Cardiac muscle cell (in vitro differentiated cells and primary cell): Measurements from ENCODE around the gene MYO5C. TPM values are rescaled to one million over a fixed set of nuclear protein-coding genes. Genes with fewer than 3 reads are reported as not detected.

Source experiments
- DNase-seq, 2 donors: peaks; one replicate each; pipeline versions ENCODE4 v3.0.0 to v3.0.0-alpha.2; 2010 to 2017; ENCODE audit warnings: low read depth in 1 of 2, low spot score in 1 of 2
- H3K27ac ChIP-seq: fragments of 200-600 bp; sonication (generic); 2 replicates; pipeline ENCODE4 v1.5.1; 2016
- H3K27me3 ChIP-seq: fragments of 200-600 bp; sonication (generic); 2 replicates; pipeline ENCODE4 v1.6.0; 2016; ENCODE audit warnings: control low read depth
- H3K36me3 ChIP-seq: fragments of 200-600 bp; sonication (generic); 2 replicates; pipeline ENCODE4 v1.5.1; 2016; ENCODE audit warnings: control low read depth
- H3K4me1 ChIP-seq: fragments of 200-600 bp; sonication (generic); 2 replicates; pipeline ENCODE4 v1.8.1; 2017; ENCODE audit warnings: low read depth, mild to moderate bottlenecking, mixed run types
- H3K4me3 ChIP-seq: fragments of 200-600 bp; sonication (generic); 2 replicates; pipeline ENCODE4 v1.5.1; 2016; ENCODE audit warnings: mild to moderate bottlenecking
- H3K9me3 ChIP-seq: fragments of 200-600 bp; sonication (generic); 2 replicates; pipeline ENCODE4 v1.5.1; 2017; ENCODE audit warnings: low read depth, mild to moderate bottlenecking, control low read depth
- CTCF ChIP-seq: IDR thresholded peaks from 2 replicates; pipeline ENCODE4 v1.5.1; 2012; ENCODE audit warnings: low read depth, mild to moderate bottlenecking, low read length
- polyA plus RNA-seq: library from polyadenylated mRNA; unstranded; fragments of >200 nt; fragmentation: Nextera tagmentation; extraction: Ambion mirVana; gene quantifications from 2 replicates; pipeline ENCODE4 v1.2.1, GENCODE V29; 2016
- total RNA-seq: library from RNA; depleted of rRNA; stranded (reverse); fragments of >200 nt; gene quantifications from 2 replicates; pipeline ENCODE4 v1.2.3, GENCODE V29; 2016

Gene MYO5C
- total and polyA plus RNA-seq, 2 experiments from 2014 or later: 2.9 to 8.5 TPM

- TF ChIP-seq CTCF: no peak
- no peaks in the 10 kb centered on the region for H3K27me3 ChIP-seq
- peak in 1 of 2 donors; percentile 24 for DNase-seq
- H3K4me1 ChIP-seq: no peaks in the 10 kb centered on the region
- H3K4me3 ChIP-seq: no peak overlapping the region
- H3K36me3 ChIP-seq: peaks cover 7% of the 10 kb centered on the region
- no peaks in the 10 kb centered on the region for H3K9me3 ChIP-seq
- H3K27ac ChIP-seq: no peak overlapping the region
These were observed 34.4 kb upstream of the MYO5C start for GRCh38 chr15:52329987-52330386.

- Histone ChIP-seq H3K4me1 (no peaks in the 10 kb centered on the region), H3K4me3 (no peak overlapping the region), H3K36me3 (peaks cover 7% of the 10 kb centered on the region), H3K27me3 (no peaks in the 10 kb centered on the region), H3K27ac (no peak overlapping the region), H3K9me3 (no peaks in the 10 kb centered on the region)
- TF ChIP-seq CTCF: no peak
- DNase-seq: no peak
These were observed 33.5 kb upstream of the MYO5C start for GRCh38 chr15:52329150-52329549.

GRCh38 chr15:52328680-52329079 is 33.1 kb upstream of the MYO5C start:
- no peak overlapping the region for H3K27ac ChIP-seq
- H3K27me3 ChIP-seq: no peaks in the 10 kb centered on the region
- no peak for TF ChIP-seq CTCF
- no peaks in the 10 kb centered on the region for H3K4me1 ChIP-seq
- H3K9me3 ChIP-seq: no peaks in the 10 kb centered on the region
- peaks cover 7% of the 10 kb centered on the region for H3K36me3 ChIP-seq
- DNase-seq: no peak
- H3K4me3 ChIP-seq: no peak overlapping the region

GRCh38 chr15:52326756-52327155 is 31.2 kb upstream of the MYO5C start:
- Histone ChIP-seq H3K4me3 (no peak overlapping the region), H3K9me3 (no peaks in the 10 kb centered on the region), H3K36me3 (peaks cover 7% of the 10 kb centered on the region), H3K27ac (no peak overlapping the region), H3K27me3 (no peaks in the 10 kb centered on the region), H3K4me1 (no peaks in the 10 kb centered on the region)
- TF ChIP-seq CTCF: no peak
- DNase-seq: peak in 1 of 2 donors; percentile 33

GRCh38 chr15:52324109-52324508 is 28.5 kb upstream of the MYO5C start:
- H3K36me3 ChIP-seq: peaks cover 7% of the 10 kb centered on the region
- H3K4me3 ChIP-seq: no peak overlapping the region
- H3K9me3 ChIP-seq: no peaks in the 10 kb centered on the region
- no peak overlapping the region for H3K27ac ChIP-seq
- no peaks in the 10 kb centered on the region for H3K27me3 ChIP-seq
- no peak for DNase-seq
- no peak for TF ChIP-seq CTCF
- H3K4me1 ChIP-seq: no peaks in the 10 kb centered on the region
